D721Med (cell line): ENCODE data around the gene AFF3.

ENCODE experiments used
- DNase-seq: peaks from one replicate; pipeline ENCODE4 v3.0.0; 2011; ENCODE audit warnings: low spot score; ENCODE audit not compliant: insufficient read length
- FAIRE-seq: peaks from 2 replicates; lab custom pipeline; 2011; peaks lifted over from hg19 to GRCh38; lab: Jason Lieb, UNC
- CTCF ChIP-seq: IDR thresholded peaks from 2 replicates; pipeline ENCODE4 v1.5.1; 2012; ENCODE audit warnings: mild to moderate bottlenecking, control low read depth; ENCODE audit not compliant: insufficient read depth; ENCODE audit errors: missing control alignments

Gene AFF3

GRCh38 chr2:99624677-99625076 lies 517.7 kb downstream of the AFF3 start:
- DNase-seq, result no peak

GRCh38 chr2:99623613-99624012 lies 518.8 kb downstream of the AFF3 start:
- no peak for TF ChIP-seq CTCF

More at GRCh38 chr2:99624677-99625076, 517.7 kb downstream of the AFF3 start:
- FAIRE-seq, result no peak
- no peak for TF ChIP-seq CTCF

GRCh38 chr2:99623035-99623434 lies 519.4 kb downstream of the AFF3 start:
- no peak for TF ChIP-seq CTCF
- FAIRE-seq, result no peak
- no peak for DNase-seq

More at GRCh38 chr2:99623613-99624012, 518.8 kb downstream of the AFF3 start:
- no peak for DNase-seq
- FAIRE-seq, result no peak

- no peak for TF ChIP-seq CTCF
- no peak for DNase-seq
- FAIRE-seq, result no peak
Observed at GRCh38 chr2:99622534-99622933, 519.9 kb downstream of the AFF3 start.

GRCh38 chr2:99621774-99622173 lies 520.6 kb downstream of the AFF3 start:
- DNase-seq (no peak), FAIRE-seq (no peak)
- no peak for TF ChIP-seq CTCF

GRCh38 chr2:99621106-99621505 lies 521.3 kb downstream of the AFF3 start:
- FAIRE-seq (no peak), DNase-seq (no peak)
- no peak for TF ChIP-seq CTCF

- no peak for FAIRE-seq
Observed at GRCh38 chr2:99619151-99619550, 523.2 kb downstream of the AFF3 start.

More at GRCh38 chr2:99619151-99619550, 523.2 kb downstream of the AFF3 start:
- no peak for DNase-seq
- no peak for TF ChIP-seq CTCF
